Smooth muscle cell (in vitro differentiated cells): ENCODE data around the gene IQGAP3. TPM values are rescaled to one million over a fixed set of nuclear protein-coding genes. Genes with fewer than 3 reads are reported as not detected.

Source experiments
- DNase-seq: peaks from one replicate; lab custom pipeline; 2025; ENCODE audit not compliant: unreplicated experiment; lab: John Stamatoyannopoulos, UW
- H2AFZ ChIP-seq: fragments of 200-600 bp; sonication (generic); 2 replicates; pipeline ENCODE4 v1.6.0; 2016; ENCODE audit warnings: antibody characterized with exemption, low read depth, mild to moderate bottlenecking
- H3F3A ChIP-seq: fragments of 200-600 bp; sonication (generic); 2 replicates; pipeline ENCODE4 v1.6.0; 2017; ENCODE audit warnings: antibody characterized with exemption, low read depth
- H3K27ac ChIP-seq: fragments of 200-600 bp; sonication (generic); 2 replicates; pipeline ENCODE4 v1.5.1; 2016; ENCODE audit warnings: low read depth, mild to moderate bottlenecking
- H3K27me3 ChIP-seq: fragments of 200-600 bp; sonication (generic); 2 replicates; pipeline ENCODE4 v1.6.1; 2016; ENCODE audit warnings: low read depth, mild to moderate bottlenecking
- H3K36me3 ChIP-seq: fragments of 200-600 bp; sonication (generic); 2 replicates; pipeline ENCODE4 v1.5.1; 2016; ENCODE audit warnings: low read depth
- H3K4me1 ChIP-seq: fragments of 200-600 bp; sonication (generic); 2 replicates; pipeline ENCODE4 v1.5.1; 2016; ENCODE audit warnings: low read depth
- H3K4me2 ChIP-seq: fragments of 200-600 bp; sonication (generic); 2 replicates; pipeline ENCODE4 v1.6.0; 2016; ENCODE audit warnings: mild to moderate bottlenecking
- H3K4me3 ChIP-seq: fragments of 200-600 bp; sonication (generic); 2 replicates; pipeline ENCODE4 v1.5.1; 2016; ENCODE audit warnings: mild to moderate bottlenecking
- H3K79me2 ChIP-seq: fragments of 200-600 bp; sonication (generic); 2 replicates; pipeline ENCODE4 v1.6.0; 2016; ENCODE audit warnings: low read depth, mild to moderate bottlenecking
- H3K9ac ChIP-seq: fragments of 200-600 bp; sonication (generic); 2 replicates; pipeline ENCODE4 v1.6.0; 2016; ENCODE audit warnings: low read depth
- H3K9me3 ChIP-seq: fragments of 200-600 bp; sonication (generic); replicated peaks from 2 replicates; pipeline ENCODE4 v1.5.1; 2016; ENCODE audit warnings: low read depth
- H4K20me1 ChIP-seq: fragments of 200-600 bp; sonication (generic); 2 replicates; pipeline ENCODE4 v1.6.0; 2016; ENCODE audit warnings: low read depth
- WGBS: methylation state at CpG from one replicate; pipeline ENCODE4 v1.1.7; 2016; ENCODE audit warnings: low lambda C conversion rate; 5-methylcytosine and 5-hydroxymethylcytosine counted together
- polyA plus RNA-seq: library from polyadenylated mRNA; unstranded; fragments of >200 nt; fragmentation: Nextera tagmentation; extraction: Ambion mirVana; gene quantifications from 2 replicates; pipeline ENCODE4 v1.2.1, GENCODE V29; 2016
- total RNA-seq: library from RNA; depleted of rRNA; stranded (reverse); fragments of >200 nt; gene quantifications from 2 replicates; pipeline ENCODE4 v1.2.3, GENCODE V29; 2014
- TF ChIP-seq, protein P1 (sequence below): fragments of 200-600 bp; sonication (generic); IDR thresholded peaks from 2 replicates; pipeline ENCODE4 v1.5.1; 2017; ENCODE audit warnings: borderline replicate concordance, mild to moderate bottlenecking, antibody characterized with exemption; ENCODE audit not compliant: insufficient read depth, poor library complexity, severe bottlenecking

The IQGAP3 gene
- total and polyA plus RNA-seq, 2 experiments from 2014 or later: 2.6 to 2.9 TPM

DNA sequence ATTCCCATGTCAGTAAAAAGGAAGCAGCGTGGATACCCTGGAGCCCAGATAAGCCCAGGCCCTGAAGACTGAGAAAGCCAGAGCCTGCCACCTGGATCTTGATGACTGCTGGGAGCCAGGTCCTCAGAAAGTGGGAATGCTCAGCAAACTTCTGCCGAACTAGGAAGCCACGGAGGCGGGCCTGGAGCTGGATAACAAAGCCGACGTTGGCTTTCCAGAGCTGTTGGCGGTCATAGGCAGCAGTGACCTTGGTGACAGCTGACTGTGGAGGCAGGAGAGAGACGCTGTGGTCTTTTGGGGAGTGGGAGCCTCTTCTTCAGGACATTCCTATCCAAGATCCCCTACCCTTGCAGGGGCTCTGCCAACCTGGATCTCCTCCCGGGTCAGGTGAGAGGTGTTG is 24.4 kb downstream of the IQGAP3 start:
- H3K9ac ChIP-seq: no peak overlapping the region
- H3K79me2 ChIP-seq: no peaks in the 10 kb centered on the region
- DNase-seq: no peak
- no peaks in the 10 kb centered on the region for H3K9me3 ChIP-seq
- H3F3A ChIP-seq: no peaks in the 10 kb centered on the region
- H2AFZ ChIP-seq: no peak overlapping the region
- H3K4me1 ChIP-seq: no peaks in the 10 kb centered on the region
- H3K4me3 ChIP-seq: no peak overlapping the region
- TF ChIP-seq, protein P1, sequence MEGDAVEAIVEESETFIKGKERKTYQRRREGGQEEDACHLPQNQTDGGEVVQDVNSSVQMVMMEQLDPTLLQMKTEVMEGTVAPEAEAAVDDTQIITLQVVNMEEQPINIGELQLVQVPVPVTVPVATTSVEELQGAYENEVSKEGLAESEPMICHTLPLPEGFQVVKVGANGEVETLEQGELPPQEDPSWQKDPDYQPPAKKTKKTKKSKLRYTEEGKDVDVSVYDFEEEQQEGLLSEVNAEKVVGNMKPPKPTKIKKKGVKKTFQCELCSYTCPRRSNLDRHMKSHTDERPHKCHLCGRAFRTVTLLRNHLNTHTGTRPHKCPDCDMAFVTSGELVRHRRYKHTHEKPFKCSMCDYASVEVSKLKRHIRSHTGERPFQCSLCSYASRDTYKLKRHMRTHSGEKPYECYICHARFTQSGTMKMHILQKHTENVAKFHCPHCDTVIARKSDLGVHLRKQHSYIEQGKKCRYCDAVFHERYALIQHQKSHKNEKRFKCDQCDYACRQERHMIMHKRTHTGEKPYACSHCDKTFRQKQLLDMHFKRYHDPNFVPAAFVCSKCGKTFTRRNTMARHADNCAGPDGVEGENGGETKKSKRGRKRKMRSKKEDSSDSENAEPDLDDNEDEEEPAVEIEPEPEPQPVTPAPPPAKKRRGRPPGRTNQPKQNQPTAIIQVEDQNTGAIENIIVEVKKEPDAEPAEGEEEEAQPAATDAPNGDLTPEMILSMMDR: no peak
- no peaks in the 10 kb centered on the region for H3K27me3 ChIP-seq
- H3K4me2 ChIP-seq: no peak overlapping the region
- no peaks in the 10 kb centered on the region for H4K20me1 ChIP-seq
- WGBS: 95% methylated on average over 9 of the region's 9 CpGs
- H3K36me3 ChIP-seq: no peaks in the 10 kb centered on the region
- H3K27ac ChIP-seq: no peak overlapping the region

DNA sequence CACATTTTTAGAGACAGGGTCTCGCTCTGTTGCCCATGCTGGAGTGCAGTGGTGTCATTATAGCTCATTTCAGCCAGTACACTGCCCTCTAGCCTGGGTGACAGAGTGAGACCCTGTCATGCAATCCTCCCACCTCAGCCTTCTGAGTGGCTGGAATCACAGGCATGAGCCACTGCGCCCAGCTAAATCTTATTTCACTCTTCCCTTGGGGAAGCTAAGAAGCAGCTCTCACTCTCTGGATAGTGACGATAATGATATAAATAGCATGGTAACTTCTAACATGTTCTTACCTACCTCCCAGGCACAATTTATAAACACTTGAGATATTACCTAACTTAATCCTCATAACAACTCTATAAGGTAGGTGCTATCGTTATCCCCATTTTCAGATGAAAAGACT is 24.9 kb downstream of the IQGAP3 start:
- Histone ChIP-seq H3F3A (no peaks in the 10 kb centered on the region), H3K27ac (no peak overlapping the region), H3K36me3 (no peaks in the 10 kb centered on the region), H4K20me1 (no peaks in the 10 kb centered on the region), H3K4me1 (no peaks in the 10 kb centered on the region), H3K9me3 (no peaks in the 10 kb centered on the region), H2AFZ (no peak overlapping the region), H3K4me2 (no peak overlapping the region), H3K9ac (no peak overlapping the region), H3K79me2 (no peaks in the 10 kb centered on the region), H3K4me3 (no peak overlapping the region), H3K27me3 (no peaks in the 10 kb centered on the region)
- TF ChIP-seq, protein P1: no peak
- DNase-seq: no peak
- WGBS: 94% methylated on average over 4 of the region's 4 CpGs

DNA sequence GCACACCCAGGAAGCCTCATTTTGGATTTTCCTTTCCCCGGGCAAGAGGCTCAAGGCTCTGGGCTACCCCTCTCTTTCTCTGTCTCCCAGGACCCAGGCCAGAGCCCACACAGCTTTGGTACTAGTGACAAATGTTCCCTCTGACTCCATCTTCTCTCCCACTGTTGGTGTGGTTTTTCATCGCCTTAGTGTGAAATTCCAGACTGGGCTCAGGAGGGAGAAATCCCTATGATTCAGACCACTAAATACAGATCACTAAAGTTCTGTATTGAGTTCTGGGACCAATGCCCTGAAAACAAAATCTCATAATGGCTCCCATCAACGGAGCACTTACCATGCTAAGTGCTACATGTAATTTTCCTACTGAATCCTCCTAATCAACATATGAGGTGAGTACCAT is 26.1 kb downstream of the IQGAP3 start:
- no peaks in the 10 kb centered on the region for H3K27me3 ChIP-seq
- 97% methylated on average over 3 of the region's 3 CpGs for WGBS
- H3K27ac ChIP-seq: no peak overlapping the region
- no peaks in the 10 kb centered on the region for H3K4me1 ChIP-seq
- TF ChIP-seq, protein P1: no peak
- no peaks in the 10 kb centered on the region for H3F3A ChIP-seq
- H3K9me3 ChIP-seq: no peaks in the 10 kb centered on the region
- no peaks in the 10 kb centered on the region for H3K79me2 ChIP-seq
- no peak overlapping the region for H3K4me3 ChIP-seq
- no peaks in the 10 kb centered on the region for H3K36me3 ChIP-seq
- DNase-seq: no peak
- no peaks in the 10 kb centered on the region for H4K20me1 ChIP-seq
- no peak overlapping the region for H3K4me2 ChIP-seq
- H3K9ac ChIP-seq: no peak overlapping the region
- no peak overlapping the region for H2AFZ ChIP-seq

DNA sequence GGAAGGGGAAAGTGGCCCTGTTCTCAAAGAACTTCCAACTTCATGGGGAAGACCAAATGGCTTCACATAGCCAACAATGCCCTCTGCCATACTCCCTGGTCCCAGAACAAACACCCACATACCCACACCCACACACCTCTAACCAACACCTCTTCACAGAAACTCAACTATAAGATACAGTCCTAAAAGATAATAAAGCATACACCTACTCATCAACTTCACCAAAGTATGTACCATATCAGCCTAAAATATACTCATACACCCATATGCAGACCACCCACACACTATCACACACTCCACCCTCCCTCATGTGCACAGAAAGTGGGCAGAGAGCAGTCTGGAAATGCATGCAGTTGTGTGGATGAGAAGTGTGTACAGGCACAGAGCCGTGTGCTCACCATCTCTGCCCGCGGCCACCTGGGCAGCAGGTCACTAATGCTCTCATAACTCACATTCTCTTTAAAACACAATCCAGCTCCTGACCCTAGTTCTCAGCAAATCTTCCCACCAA is 27.7 kb downstream of the IQGAP3 start:
- no peaks in the 10 kb centered on the region for H3K79me2 ChIP-seq
- H3K9me3 ChIP-seq: no peaks in the 10 kb centered on the region
- TF ChIP-seq, protein P1: no peak
- H2AFZ ChIP-seq: no peak overlapping the region
- no peak overlapping the region for H3K9ac ChIP-seq
- H3K4me1 ChIP-seq: no peaks in the 10 kb centered on the region
- H3K4me3 ChIP-seq: no peak overlapping the region
- DNase-seq: no peak
- H3K36me3 ChIP-seq: no peaks in the 10 kb centered on the region
- no peaks in the 10 kb centered on the region for H4K20me1 ChIP-seq
- no peaks in the 10 kb centered on the region for H3K27me3 ChIP-seq
- H3K4me2 ChIP-seq: no peak overlapping the region
- 100% methylated on average over 3 of the region's 3 CpGs for WGBS
- no peaks in the 10 kb centered on the region for H3F3A ChIP-seq
- no peak overlapping the region for H3K27ac ChIP-seq
